Tibial nerve (tissue), 4 donors: ENCODE measurements around the gene KLHL20. TPM values are rescaled to one million over a fixed set of nuclear protein-coding genes. Genes with fewer than 3 reads are reported as not detected.
"Not testable (repeated sequence)": the region's sequence is repeated elsewhere in the genome, so short reads cannot be mapped to it uniquely, and the experiment has no call there.

Experiments used
- DNase-seq, 2 donors: peaks; one replicate each; pipeline ENCODE4 v3.0.0-alpha.2; 2019; ENCODE audit warnings: low spot score in 2 of 2
- H3K27ac ChIP-seq, 4 donors: fragments of 200-600 bp; sonication (generic) in 3 of 4; one replicate each; pipeline ENCODE4 v1.5.1; 2017 to 2019; ENCODE audit warnings: mild to moderate bottlenecking in 1 of 4
- H3K27me3 ChIP-seq, 2 donors: fragments of 200-600 bp; sonication (generic) in 1 of 2; one replicate each; pipeline versions ENCODE4 v1.5.1 to v1.6.0; 2017 to 2019
- H3K36me3 ChIP-seq, 3 donors: fragments of 200-600 bp; sonication (generic); one replicate each; pipeline ENCODE4 v1.5.1; 2018 to 2019
- H3K4me1 ChIP-seq, 4 donors: fragments of 200-600 bp; sonication (generic) in 3 of 4; one replicate each; pipeline ENCODE4 v1.5.1; 2017 to 2019
- H3K4me3 ChIP-seq, 4 donors: fragments of 200-600 bp; sonication (generic) in 3 of 4; one replicate each; pipeline ENCODE4 v1.5.1; 2017 to 2019; ENCODE audit warnings: mild to moderate bottlenecking in 1 of 4, moderate library complexity in 1 of 4
- H3K9me3 ChIP-seq, 4 donors: fragments of 200-600 bp; sonication (generic) in 3 of 4; one replicate each; pipeline ENCODE4 v1.5.1; 2017 to 2019
- EP300 ChIP-seq, 2 donors: sonication (generic); formaldehyde crosslinking; IDR thresholded peaks; one replicate each; pipeline ENCODE4 v1.6.1; 2017; ENCODE audit warnings: antibody characterized with exemption in 2 of 2, mild to moderate bottlenecking in 1 of 2
- POLR2A ChIP-seq, 2 donors: fragments of 450-650 bp; IDR thresholded peaks; one replicate each; pipeline ENCODE4 v1.6.1; 2017; ENCODE audit warnings: antibody characterized with exemption in 2 of 2, mild to moderate bottlenecking in 2 of 2, moderate library complexity in 2 of 2
- WGBS, 2 donors: methylation state at CpG; one replicate each; pipeline ENCODE4 v1.1.5; 2018; 5-methylcytosine and 5-hydroxymethylcytosine counted together
- total RNA-seq, 4 donors: library from RNA; depleted of rRNA; stranded (reverse); fragments of >200 nt; gene quantifications; one replicate each; pipeline ENCODE4 v1.1.0, GENCODE V29; 2016
- TF ChIP-seq, protein P1 (sequence below), 5 experiments: fragments of 200-600 bp in 3 of 5; fragments of 450-650 bp in 2 of 5; sonication (generic) in 3 of 5; IDR thresholded peaks; one replicate each; pipeline ENCODE4 v1.5.1; 2016 to 2019; ENCODE audit warnings: antibody characterized with exemption in 5 of 5, mild to moderate bottlenecking in 3 of 5, moderate library complexity in 2 of 5

KLHL20 gene
- total RNA-seq, 4 donors from 2014 or later = 19.2 to 64.9 (median 34.6) TPM

DNA sequence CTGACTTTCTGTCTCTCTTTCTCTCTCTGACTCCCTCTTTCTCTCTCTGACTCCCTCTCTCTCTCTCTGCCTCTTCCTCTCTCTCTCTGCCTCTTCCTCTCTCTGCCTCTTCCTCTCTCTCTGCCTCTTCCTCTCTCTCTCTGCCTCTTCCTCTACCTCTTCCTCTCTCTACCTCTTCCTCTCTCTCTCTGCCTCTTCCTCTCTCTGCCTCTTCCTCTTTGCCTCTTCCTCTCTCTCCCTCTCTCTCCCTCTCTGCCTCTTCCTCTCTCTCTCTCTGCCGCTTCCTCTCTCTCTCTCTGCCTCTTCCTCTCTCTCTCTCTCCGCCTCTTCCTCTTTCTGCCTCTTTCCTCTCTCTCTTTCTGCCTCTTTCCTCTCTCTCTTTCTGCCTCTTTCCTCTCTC, 26.5 kb upstream of the KLHL20 start:
- Histone ChIP-seq H3K9me3 (no peaks in the 10 kb centered on the region), H3K4me1 (no peaks in the 10 kb centered on the region), H3K27me3 (no peaks in the 10 kb centered on the region), H3K27ac (no peak overlapping the region), H3K36me3 (no peaks in the 10 kb centered on the region), H3K4me3 (no peak overlapping the region)
- TF ChIP-seq POLR2A (IDR thresholded peaks at IDR 0.05) (no peak), EP300 (IDR thresholded peaks at IDR 0.05) (no peak)
- TF ChIP-seq, protein P1, sequence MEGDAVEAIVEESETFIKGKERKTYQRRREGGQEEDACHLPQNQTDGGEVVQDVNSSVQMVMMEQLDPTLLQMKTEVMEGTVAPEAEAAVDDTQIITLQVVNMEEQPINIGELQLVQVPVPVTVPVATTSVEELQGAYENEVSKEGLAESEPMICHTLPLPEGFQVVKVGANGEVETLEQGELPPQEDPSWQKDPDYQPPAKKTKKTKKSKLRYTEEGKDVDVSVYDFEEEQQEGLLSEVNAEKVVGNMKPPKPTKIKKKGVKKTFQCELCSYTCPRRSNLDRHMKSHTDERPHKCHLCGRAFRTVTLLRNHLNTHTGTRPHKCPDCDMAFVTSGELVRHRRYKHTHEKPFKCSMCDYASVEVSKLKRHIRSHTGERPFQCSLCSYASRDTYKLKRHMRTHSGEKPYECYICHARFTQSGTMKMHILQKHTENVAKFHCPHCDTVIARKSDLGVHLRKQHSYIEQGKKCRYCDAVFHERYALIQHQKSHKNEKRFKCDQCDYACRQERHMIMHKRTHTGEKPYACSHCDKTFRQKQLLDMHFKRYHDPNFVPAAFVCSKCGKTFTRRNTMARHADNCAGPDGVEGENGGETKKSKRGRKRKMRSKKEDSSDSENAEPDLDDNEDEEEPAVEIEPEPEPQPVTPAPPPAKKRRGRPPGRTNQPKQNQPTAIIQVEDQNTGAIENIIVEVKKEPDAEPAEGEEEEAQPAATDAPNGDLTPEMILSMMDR (IDR thresholded peaks at IDR 0.05) = no peak
- no peak for DNase-seq
- WGBS, 2 donors = 91 to 92% methylated on average over 2 of the region's 2 CpGs

DNA sequence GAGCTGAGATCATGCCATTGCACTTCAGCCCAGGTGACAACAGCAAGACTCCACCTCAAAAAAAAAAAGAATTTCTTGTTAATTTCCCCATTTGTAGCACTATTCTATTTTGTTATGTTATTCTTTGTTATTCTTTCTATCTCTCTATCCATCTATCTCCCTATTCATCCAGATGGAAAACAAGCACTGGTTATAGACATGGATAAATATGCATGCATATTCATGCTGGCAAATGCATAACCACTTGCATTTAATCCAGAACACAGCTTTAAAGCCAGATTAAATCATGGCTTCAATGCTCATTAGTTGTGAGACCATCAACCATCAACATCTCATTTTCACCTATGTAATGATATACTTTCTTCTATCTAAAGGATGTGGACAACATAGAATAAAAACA, 21.5 kb upstream of the KLHL20 start:
- DNase-seq = no peak
- no peak overlapping the region for H3K4me3 ChIP-seq
- no peaks in the 10 kb centered on the region for H3K4me1 ChIP-seq
- TF ChIP-seq, protein P1 (IDR thresholded peaks at IDR 0.05) = no peak
- no peaks in the 10 kb centered on the region for H3K9me3 ChIP-seq
- no peaks in the 10 kb centered on the region for H3K27me3 ChIP-seq
- H3K27ac ChIP-seq = no peak overlapping the region
- no peaks in the 10 kb centered on the region for H3K36me3 ChIP-seq

DNA sequence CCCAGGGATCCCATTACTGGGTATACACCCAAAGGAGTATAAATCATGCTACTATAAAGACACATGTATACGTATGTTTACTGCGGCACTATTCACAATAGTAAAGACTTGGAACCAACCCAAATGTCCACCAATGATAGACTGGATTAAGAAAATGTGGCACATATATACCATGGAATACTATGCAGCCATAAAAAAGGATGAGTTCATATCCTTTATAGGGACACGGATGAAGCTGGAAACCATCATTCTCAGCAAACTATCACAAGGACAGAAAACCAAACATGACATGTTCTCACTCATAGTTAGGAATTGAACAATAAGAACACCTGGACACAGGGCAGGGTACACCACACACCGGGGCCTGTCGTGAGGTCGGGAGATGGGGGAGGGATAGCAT, 13.5 kb upstream of the KLHL20 start:
- not testable (repeated sequence) for H3K27me3 ChIP-seq, H3K9me3 ChIP-seq, H3K36me3 ChIP-seq, H3K4me3 ChIP-seq, H3K4me1 ChIP-seq, H3K27ac ChIP-seq, DNase-seq
- 97 to 98% methylated on average over 6 of the region's 6 CpGs for WGBS, 2 donors

DNA sequence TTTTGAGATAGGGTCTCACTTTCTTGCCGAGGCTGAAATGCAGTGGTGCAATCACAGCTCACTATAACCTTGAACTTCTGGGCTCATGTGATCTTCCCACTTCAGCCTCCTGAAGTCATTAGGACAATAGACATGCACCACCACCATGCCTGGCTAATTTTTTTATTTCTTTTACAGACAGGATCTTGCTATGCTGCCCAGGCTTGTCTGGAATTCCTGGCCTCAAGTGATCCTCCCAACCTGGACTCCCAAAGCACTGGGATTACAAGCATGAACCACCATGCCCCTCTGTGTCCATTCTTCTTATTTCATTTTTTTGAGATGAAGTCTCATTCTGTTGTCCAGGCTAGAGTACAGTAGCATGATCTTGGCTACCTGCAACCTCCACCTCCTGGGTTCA, 12.0 kb upstream of the KLHL20 start:
- no peak for TF ChIP-seq POLR2A (IDR thresholded peaks at IDR 0.05)
- TF ChIP-seq EP300 (IDR thresholded peaks at IDR 0.05) = no peak
- Histone ChIP-seq H3K4me3 (no peak overlapping the region), H3K9me3 (no peaks in the 10 kb centered on the region), H3K36me3 (no peaks in the 10 kb centered on the region), H3K27me3 (no peaks in the 10 kb centered on the region), H3K4me1 (no peaks in the 10 kb centered on the region), H3K27ac (no peak overlapping the region)
- 88 to 100% methylated on average over 1 of the region's 1 CpG for WGBS, 2 donors
- no peak for DNase-seq

DNA sequence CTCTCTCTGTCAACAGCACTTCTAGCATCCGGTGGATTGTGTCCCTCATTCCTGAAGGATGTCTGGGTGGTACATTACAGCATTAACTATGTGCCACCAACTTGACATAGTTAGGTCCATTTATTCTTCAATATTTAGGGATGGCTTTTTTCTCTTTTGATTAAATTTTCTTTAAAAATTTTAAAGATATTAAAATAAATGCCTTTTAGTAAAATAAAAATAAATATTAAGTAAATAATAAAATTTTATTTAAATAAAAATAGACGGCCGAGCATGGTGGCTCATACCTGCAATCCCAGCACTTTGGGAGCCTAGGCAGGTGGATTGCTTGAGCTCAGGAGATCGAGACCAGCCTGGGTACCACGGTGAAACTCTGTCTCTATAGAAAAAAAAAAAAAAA, 9.7 kb upstream of the KLHL20 start:
- DNase-seq = no peak
- no peak for TF ChIP-seq POLR2A (IDR thresholded peaks at IDR 0.05)
- TF ChIP-seq EP300 (IDR thresholded peaks at IDR 0.05) = no peak
- TF ChIP-seq, protein P1 (IDR thresholded peaks at IDR 0.05) = no peak
- 79 to 80% methylated on average over 5 of the region's 5 CpGs for WGBS, 2 donors
- Histone ChIP-seq H3K4me3 (no peak overlapping the region), H3K4me1 (no peaks in the 10 kb centered on the region), H3K9me3 (no peaks in the 10 kb centered on the region), H3K36me3 (no peaks in the 10 kb centered on the region), H3K27ac (no peak overlapping the region), H3K27me3 (peaks cover 0 to 18% of the 10 kb centered on the region in 2 donors)

DNA sequence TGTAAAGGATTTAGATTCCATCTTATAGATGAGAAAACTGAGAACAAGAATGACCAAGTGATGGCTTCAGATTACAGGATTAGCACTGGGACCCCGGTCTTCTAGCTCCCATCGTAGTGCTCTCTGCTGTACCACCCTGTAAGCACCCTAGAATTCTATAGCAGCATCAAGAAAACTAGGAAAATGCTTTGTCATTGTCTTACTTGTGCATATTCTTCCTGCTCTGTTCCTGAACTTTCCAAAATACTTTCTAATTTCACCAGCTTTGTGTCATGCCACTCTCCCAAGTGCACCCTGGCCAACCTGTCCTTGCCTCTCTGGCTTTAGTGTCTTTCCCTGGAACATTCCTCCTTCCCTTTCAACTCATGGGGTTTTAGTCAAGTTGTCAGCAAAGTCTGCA, 6.0 kb upstream of the KLHL20 start:
- WGBS, 2 donors = 81 to 91% methylated on average over 2 of the region's 2 CpGs

More for the DNA sequence above, 6.0 kb upstream of the KLHL20 start:
- no peak overlapping the region for H3K4me3 ChIP-seq
- TF ChIP-seq POLR2A (IDR thresholded peaks at IDR 0.05) (no peak), EP300 (IDR thresholded peaks at IDR 0.05) (no peak)
- TF ChIP-seq, protein P1 (IDR thresholded peaks at IDR 0.05) = no peak
- H3K4me1 ChIP-seq = no peaks in the 10 kb centered on the region
- no peaks in the 10 kb centered on the region for H3K36me3 ChIP-seq
- peaks cover 0 to 31% of the 10 kb centered on the region in 2 donors for H3K27me3 ChIP-seq
- H3K27ac ChIP-seq = no peak overlapping the region
- no peak for DNase-seq
- H3K9me3 ChIP-seq = no peaks in the 10 kb centered on the region
